HCEC 1CT (cell line): ENCODE results near the gene CRB1.

ENCODE experiments used
- DNase-seq: peaks from one replicate; pipeline ENCODE4 v3.0.0-alpha.2; 2017

Gene CRB1

GRCh38 chr1:197268012-197268411 is at the start of gene CRB1:
CRB1 (plus strand) TSS chr1:197268252; CDS start chr1:197268413, 161 bp downstream.
- DNase-seq = no peak

- DNase-seq = no peak
These were observed 49.2 kb upstream of the CRB1 start for GRCh38 chr1:197218857-197219256.

- no peak for DNase-seq
These were observed 45.9 kb upstream of the CRB1 start for GRCh38 chr1:197222025-197222685.

GRCh38 chr1:197222780-197223179 is 45.3 kb upstream of the CRB1 start:
- no peak for DNase-seq

GRCh38 chr1:197224160-197224559 is 43.9 kb upstream of the CRB1 start:
- peak; percentile 26 for DNase-seq

GRCh38 chr1:197225611-197226010 is 42.4 kb upstream of the CRB1 start:
- DNase-seq = no peak

GRCh38 chr1:197234581-197234980 is 33.5 kb upstream of the CRB1 start:
- DNase-seq = no peak

- DNase-seq = peak; percentile 4
These were observed 32.7 kb upstream of the CRB1 start for GRCh38 chr1:197235355-197235754.

GRCh38 chr1:197247465-197247864 is 20.6 kb upstream of the CRB1 start:
- no peak for DNase-seq

GRCh38 chr1:197249324-197249723 is 18.7 kb upstream of the CRB1 start:
- no peak for DNase-seq

- no peak for DNase-seq
These were observed 17.4 kb upstream of the CRB1 start for GRCh38 chr1:197250616-197251015.

GRCh38 chr1:197252973-197253372 is 15.1 kb upstream of the CRB1 start:
- no peak for DNase-seq

- no peak for DNase-seq
These were observed 13.2 kb upstream of the CRB1 start for GRCh38 chr1:197254866-197255265.

GRCh38 chr1:197264936-197265567 is 3.0 kb upstream of the CRB1 start:
- no peak for DNase-seq

- no peak for DNase-seq
These were observed 1.0 kb downstream of the CRB1 start for GRCh38 chr1:197269053-197269452.

- DNase-seq = no peak
These were observed 4.7 kb downstream of the CRB1 start for GRCh38 chr1:197272791-197273190.

- DNase-seq = no peak
These were observed 9.1 kb downstream of the CRB1 start for GRCh38 chr1:197277166-197277565.

GRCh38 chr1:197284325-197284724 is 16.3 kb downstream of the CRB1 start:
- DNase-seq = no peak

- no peak for DNase-seq
These were observed 16.9 kb downstream of the CRB1 start for GRCh38 chr1:197284966-197285365.

- DNase-seq = no peak
These were observed 17.6 kb downstream of the CRB1 start for GRCh38 chr1:197285526-197286205.

- no peak for DNase-seq
These were observed 18.6 kb downstream of the CRB1 start for GRCh38 chr1:197286634-197287033.

GRCh38 chr1:197287863-197288262 is 19.8 kb downstream of the CRB1 start:
- no peak for DNase-seq

- peak; percentile 67 for DNase-seq
These were observed 34.7 kb downstream of the CRB1 start for GRCh38 chr1:197302775-197303174.

GRCh38 chr1:197303463-197303862 is 35.4 kb downstream of the CRB1 start:
- no peak for DNase-seq
